ENCODE results near the gene TUT7.

The TUT7 gene

GRCh38 chr9:86352440-86353077, 1.7 kb downstream of the TUT7 start:
- no peak overlapping the region for H3K27ac ChIP-seq

GRCh38 chr9:86351880-86352279, 2.3 kb downstream of the TUT7 start:
- no peak for DNase-seq
- Histone ChIP-seq H3K36me3 (peaks cover 12% of the 10 kb centered on the region), H3K27me3 (ENCODE audit: insufficient read depth, low read depth, severe bottlenecking) (no peaks in the 10 kb centered on the region), H3K9me3 (ENCODE audit: severe bottlenecking) (no peaks in the 10 kb centered on the region), H3K27ac (no peak overlapping the region), H3K4me3 (ENCODE audit: low read depth, low read length) (no peak overlapping the region)
- no peak for TF ChIP-seq CTCF (IDR thresholded peaks at IDR 0.05; ENCODE audit: low read depth, low read length)

More at GRCh38 chr9:86352440-86353077, 1.7 kb downstream of the TUT7 start:
- no peaks in the 10 kb centered on the region for H3K27me3 ChIP-seq (ENCODE audit: insufficient read depth, low read depth, severe bottlenecking)
- H3K36me3 ChIP-seq: peaks cover 12% of the 10 kb centered on the region
- no peak overlapping the region for H3K4me3 ChIP-seq (ENCODE audit: low read depth, low read length)
- no peaks in the 10 kb centered on the region for H3K9me3 ChIP-seq (ENCODE audit: severe bottlenecking)
- DNase-seq: no peak
- TF ChIP-seq CTCF (IDR thresholded peaks at IDR 0.05; ENCODE audit: low read depth, low read length): no peak

GRCh38 chr9:86350006-86350760, 4.0 kb downstream of the TUT7 start:
- no peak for DNase-seq
- no peak for TF ChIP-seq CTCF (IDR thresholded peaks at IDR 0.05; ENCODE audit: low read depth, low read length)

GRCh38 chr9:86349271-86349670, 4.9 kb downstream of the TUT7 start:
- no peak for TF ChIP-seq CTCF (IDR thresholded peaks at IDR 0.05; ENCODE audit: low read depth, low read length)
- Histone ChIP-seq H3K9me3 (ENCODE audit: severe bottlenecking) (no peaks in the 10 kb centered on the region), H3K36me3 (peaks cover 25% of the 10 kb centered on the region), H3K27ac (no peak overlapping the region), H3K4me3 (ENCODE audit: low read depth, low read length) (no peak overlapping the region), H3K27me3 (ENCODE audit: insufficient read depth, low read depth, severe bottlenecking) (no peaks in the 10 kb centered on the region)
- DNase-seq: no peak

More at GRCh38 chr9:86350006-86350760, 4.0 kb downstream of the TUT7 start:
- H3K36me3 ChIP-seq: peaks cover 18% of the 10 kb centered on the region
- H3K27ac ChIP-seq: no peak overlapping the region
- no peaks in the 10 kb centered on the region for H3K9me3 ChIP-seq (ENCODE audit: severe bottlenecking)
- H3K27me3 ChIP-seq (ENCODE audit: insufficient read depth, low read depth, severe bottlenecking): no peaks in the 10 kb centered on the region
- no peak overlapping the region for H3K4me3 ChIP-seq (ENCODE audit: low read depth, low read length)

GRCh38 chr9:86347991-86348390, 6.2 kb downstream of the TUT7 start:
- peaks cover 23% of the 10 kb centered on the region for H3K36me3 ChIP-seq

More at GRCh38 chr9:86347991-86348390, 6.2 kb downstream of the TUT7 start:
- H3K27me3 ChIP-seq (ENCODE audit: insufficient read depth, low read depth, severe bottlenecking): no peaks in the 10 kb centered on the region
- no peak for DNase-seq
- H3K4me3 ChIP-seq (ENCODE audit: low read depth, low read length): no peak overlapping the region
- H3K9me3 ChIP-seq (ENCODE audit: severe bottlenecking): no peaks in the 10 kb centered on the region
- TF ChIP-seq CTCF (IDR thresholded peaks at IDR 0.05; ENCODE audit: low read depth, low read length): no peak
- no peak overlapping the region for H3K27ac ChIP-seq
